ENCODE data around the gene DENND2A.
A peak's percentile ranks its signal among the peaks of the same experiment; 100 is the strongest.
"Not testable (repeated sequence)": the region's sequence is repeated elsewhere in the genome, so short reads cannot be mapped to it uniquely, and the experiment has no call there.

DENND2A gene

GRCh38 chr7:140646931-140647647 is 6.5 kb upstream of the DENND2A start:
- peak overlapping the region; percentile 6; the same call in 1 of the 2 replicates for H3K4me2 ChIP-seq (ENCODE audit: low read length)
- TF ChIP-seq EZH2phosphoT487 (IDR thresholded peaks at IDR 0.05; ENCODE audit: borderline replicate concordance, low read length), result no peak
- peak; percentile 88 for TF ChIP-seq CTCF (IDR thresholded peaks at IDR 0.05; ENCODE audit: low read depth, low read length, poor library complexity, severe bottlenecking)
- H3K27ac ChIP-seq (ENCODE audit: low read depth, low read length), result no peak overlapping the region
- H3K9me2 ChIP-seq (replicated peaks; ENCODE audit: control insufficient read depth, low read length), result no peaks in the 10 kb centered on the region
- peaks cover 10% of the 10 kb centered on the region for H3K27me3 ChIP-seq (ENCODE audit: control insufficient read depth, low read length)
- H4K20me1 ChIP-seq (ENCODE audit: control insufficient read depth, insufficient read depth, low read depth, low read length), result no peaks in the 10 kb centered on the region
- H3K9me3 ChIP-seq (ENCODE audit: control insufficient read depth, insufficient read depth, low read length), result no peaks in the 10 kb centered on the region
- H3F3A ChIP-seq (ENCODE audit: control insufficient read depth, insufficient read depth), result peaks cover 5% of the 10 kb centered on the region
- no peak overlapping the region for H3K4me3 ChIP-seq (ENCODE audit: low read length)
- peaks cover 18% of the 10 kb centered on the region for H3K4me1 ChIP-seq (ENCODE audit: control insufficient read depth, low read length)
- H3K79me2 ChIP-seq (ENCODE audit: control insufficient read depth, low read length), result no peaks in the 10 kb centered on the region
- H3K36me3 ChIP-seq (ENCODE audit: control insufficient read depth, low read length), result no peaks in the 10 kb centered on the region

GRCh38 chr7:140645166-140645900 is 4.7 kb upstream of the DENND2A start:
- Histone ChIP-seq H3K27me3 (ENCODE audit: control insufficient read depth, low read length) (peaks cover 23% of the 10 kb centered on the region), H3K79me2 (ENCODE audit: control insufficient read depth, low read length) (no peaks in the 10 kb centered on the region), H3F3A (ENCODE audit: control insufficient read depth, insufficient read depth) (peaks cover 10% of the 10 kb centered on the region), H3K4me1 (ENCODE audit: control insufficient read depth, low read length) (peaks cover 32% of the 10 kb centered on the region), H3K4me3 (ENCODE audit: low read length) (no peak overlapping the region), H4K20me1 (ENCODE audit: control insufficient read depth, insufficient read depth, low read depth, low read length) (no peaks in the 10 kb centered on the region), H3K27ac (ENCODE audit: low read depth, low read length) (no peak overlapping the region), H3K9me3 (ENCODE audit: control insufficient read depth, insufficient read depth, low read length) (no peaks in the 10 kb centered on the region), H3K9me2 (replicated peaks; ENCODE audit: control insufficient read depth, low read length) (no peaks in the 10 kb centered on the region), H3K36me3 (ENCODE audit: control insufficient read depth, low read length) (no peaks in the 10 kb centered on the region), H3K4me2 (ENCODE audit: low read length) (no peak overlapping the region)
- TF ChIP-seq CTCF (IDR thresholded peaks at IDR 0.05; ENCODE audit: low read depth, low read length, poor library complexity, severe bottlenecking), result peak; percentile 72
- no peak for TF ChIP-seq EZH2phosphoT487 (IDR thresholded peaks at IDR 0.05; ENCODE audit: borderline replicate concordance, low read length)

- not testable (repeated sequence) for H3K9me2 ChIP-seq (replicated peaks; ENCODE audit: control insufficient read depth, low read length); H3K4me3 ChIP-seq (ENCODE audit: low read length); H3K79me2 ChIP-seq (ENCODE audit: control insufficient read depth, low read length); H3K9me3 ChIP-seq (ENCODE audit: control insufficient read depth, insufficient read depth, low read length); H3K27ac ChIP-seq (ENCODE audit: low read depth, low read length); H4K20me1 ChIP-seq (ENCODE audit: control insufficient read depth, insufficient read depth, low read depth, low read length); H3K4me2 ChIP-seq (ENCODE audit: low read length); H3K36me3 ChIP-seq (ENCODE audit: control insufficient read depth, low read length)
- peaks cover 37% of the 10 kb centered on the region for H3K4me1 ChIP-seq (ENCODE audit: control insufficient read depth, low read length)
- H3K27me3 ChIP-seq (ENCODE audit: control insufficient read depth, low read length), result peaks cover 28% of the 10 kb centered on the region
- peaks cover 10% of the 10 kb centered on the region for H3F3A ChIP-seq (ENCODE audit: control insufficient read depth, insufficient read depth)
These were observed 4.1 kb upstream of the DENND2A start for GRCh38 chr7:140644761-140645160.

- Histone ChIP-seq H3K36me3 (ENCODE audit: control insufficient read depth, low read length) (no peaks in the 10 kb centered on the region), H3K4me1 (ENCODE audit: control insufficient read depth, low read length) (peaks cover 37% of the 10 kb centered on the region)
These were observed 2.8 kb upstream of the DENND2A start for GRCh38 chr7:140643416-140643815.

More at GRCh38 chr7:140643416-140643815, 2.8 kb upstream of the DENND2A start:
- Histone ChIP-seq H3K27me3 (ENCODE audit: control insufficient read depth, low read length) (peaks cover 42% of the 10 kb centered on the region), H3K79me2 (ENCODE audit: control insufficient read depth, low read length) (no peaks in the 10 kb centered on the region), H4K20me1 (ENCODE audit: control insufficient read depth, insufficient read depth, low read depth, low read length) (no peaks in the 10 kb centered on the region; the same call in 1 of the 2 replicates), H3K27ac (ENCODE audit: low read depth, low read length) (no peak overlapping the region), H3K4me3 (ENCODE audit: low read length) (no peak overlapping the region), H3K4me2 (ENCODE audit: low read length) (no peak overlapping the region), H3F3A (ENCODE audit: control insufficient read depth, insufficient read depth) (peaks cover 10% of the 10 kb centered on the region), H3K9me3 (ENCODE audit: control insufficient read depth, insufficient read depth, low read length) (no peaks in the 10 kb centered on the region), H3K9me2 (replicated peaks; ENCODE audit: control insufficient read depth, low read length) (no peaks in the 10 kb centered on the region)
- TF ChIP-seq EZH2phosphoT487 (IDR thresholded peaks at IDR 0.05; ENCODE audit: borderline replicate concordance, low read length) (no peak), CTCF (IDR thresholded peaks at IDR 0.05; ENCODE audit: low read depth, low read length, poor library complexity, severe bottlenecking) (no peak)

Data from DOHH2 (cell line).